ENCODE data around the gene BSCL2.

DNA sequence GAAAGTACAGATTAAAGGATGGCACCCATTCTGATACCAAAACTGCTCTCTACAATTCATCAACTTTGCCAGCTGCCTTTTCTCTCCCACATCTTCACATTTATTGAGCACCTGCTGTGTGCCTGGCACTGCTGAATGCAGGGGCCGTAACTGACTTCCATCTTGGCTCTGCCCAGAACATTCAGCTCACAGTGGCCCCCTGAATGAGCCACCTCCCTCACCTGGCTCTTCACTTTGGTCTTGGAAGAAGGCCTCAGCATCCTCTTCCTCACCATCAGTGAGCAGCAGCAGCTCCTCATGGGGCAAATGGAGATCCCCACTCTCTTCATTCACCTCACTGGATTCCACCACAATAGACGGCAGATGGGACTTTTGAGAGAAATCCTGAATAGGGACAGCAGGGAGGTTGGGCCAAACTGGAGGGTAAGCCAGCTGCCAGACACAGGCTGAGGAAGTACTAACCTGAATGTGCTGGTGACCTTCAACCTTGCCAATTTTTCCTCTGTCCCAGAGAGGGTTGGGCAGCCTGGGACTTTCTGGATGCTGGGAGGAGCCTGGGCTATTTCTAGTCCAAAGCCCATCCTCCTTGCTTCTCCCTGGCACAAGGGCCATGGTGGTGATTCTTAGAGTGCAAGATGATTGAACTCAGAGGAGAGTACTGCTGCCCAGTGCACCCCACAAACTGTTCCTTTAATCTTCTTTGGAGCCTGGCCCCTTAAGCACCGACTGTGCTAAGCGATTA lies 37.6 kb downstream of the BSCL2 start:
- TF ChIP-seq SPI1 (IDR thresholded peaks at IDR 0.05; ENCODE audit: low read depth, low read length) (no peak), POLR2A (IDR thresholded peaks at IDR 0.05; ENCODE audit: low read depth, low read length) (no peak)
